ENCODE data around the gene C9orf72.
A peak's percentile ranks its signal among the peaks of the same experiment; 100 is the strongest.

Gene C9orf72

DNA sequence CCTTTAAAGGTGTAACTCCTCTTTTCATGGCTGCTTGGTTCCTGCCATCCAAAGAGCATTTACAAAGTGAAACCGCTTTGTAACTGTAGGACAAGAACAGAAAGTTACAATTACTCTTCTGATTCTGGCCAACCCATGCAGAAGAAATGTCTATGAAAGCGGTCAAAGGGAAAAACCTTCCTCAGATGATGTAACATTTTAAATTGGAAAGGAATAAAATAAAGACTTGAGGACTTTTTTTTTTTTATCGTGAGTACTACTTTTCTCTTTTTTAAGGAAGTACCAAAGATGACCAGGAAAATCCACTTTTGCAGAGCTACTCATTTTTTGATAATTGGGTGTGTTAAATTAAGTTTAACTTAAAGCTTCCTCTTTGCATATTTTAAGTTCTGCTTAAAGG is 13.0 kb upstream of the C9orf72 start:
- ChIA-PET POLR2A (no interaction called here), CTCF (no interaction called here)
- no peak for TF ChIP-seq FOXK2 (IDR thresholded peaks at IDR 0.05)
- TF ChIP-seq HDGF (IDR thresholded peaks at IDR 0.05; ENCODE audit: borderline replicate concordance), result no peak
- TF ChIP-seq NFRKB (IDR thresholded peaks at IDR 0.05), result no peak
- TF ChIP-seq FOXA1 (IDR thresholded peaks at IDR 0.05), result no peak
- TF ChIP-seq ELF4 (IDR thresholded peaks at IDR 0.05), result no peak
- TF ChIP-seq L3MBTL2 (conservative IDR thresholded peaks at IDR 0.05), result no peak
- TF ChIP-seq ZNF384 (IDR thresholded peaks at IDR 0.05), result no peak
- TF ChIP-seq FOXM1 (IDR thresholded peaks at IDR 0.05; ENCODE audit: borderline replicate concordance), result no peak
- TF ChIP-seq TARDBP (IDR thresholded peaks at IDR 0.05), result no peak
- TF ChIP-seq ARNT (IDR thresholded peaks at IDR 0.05), result no peak
- TF ChIP-seq SUZ12 (IDR thresholded peaks at IDR 0.05), result no peak
- no peak for TF ChIP-seq CTBP1 (IDR thresholded peaks at IDR 0.05; ENCODE audit: borderline replicate concordance)
- no peak for TF ChIP-seq BHLHE40 (IDR thresholded peaks at IDR 0.05; ENCODE audit: borderline replicate concordance)
- TF ChIP-seq LEF1 (IDR thresholded peaks at IDR 0.05; ENCODE audit: borderline replicate concordance), result no peak
- TF ChIP-seq, protein P1, sequence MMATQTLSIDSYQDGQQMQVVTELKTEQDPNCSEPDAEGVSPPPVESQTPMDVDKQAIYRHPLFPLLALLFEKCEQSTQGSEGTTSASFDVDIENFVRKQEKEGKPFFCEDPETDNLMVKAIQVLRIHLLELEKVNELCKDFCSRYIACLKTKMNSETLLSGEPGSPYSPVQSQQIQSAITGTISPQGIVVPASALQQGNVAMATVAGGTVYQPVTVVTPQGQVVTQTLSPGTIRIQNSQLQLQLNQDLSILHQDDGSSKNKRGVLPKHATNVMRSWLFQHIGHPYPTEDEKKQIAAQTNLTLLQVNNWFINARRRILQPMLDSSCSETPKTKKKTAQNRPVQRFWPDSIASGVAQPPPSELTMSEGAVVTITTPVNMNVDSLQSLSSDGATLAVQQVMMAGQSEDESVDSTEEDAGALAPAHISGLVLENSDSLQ (IDR thresholded peaks at IDR 0.05), result no peak
- TF ChIP-seq SP1 (IDR thresholded peaks at IDR 0.05), result no peak
- no peak for DNase-seq (ENCODE audit: extremely low spot score)

DNA sequence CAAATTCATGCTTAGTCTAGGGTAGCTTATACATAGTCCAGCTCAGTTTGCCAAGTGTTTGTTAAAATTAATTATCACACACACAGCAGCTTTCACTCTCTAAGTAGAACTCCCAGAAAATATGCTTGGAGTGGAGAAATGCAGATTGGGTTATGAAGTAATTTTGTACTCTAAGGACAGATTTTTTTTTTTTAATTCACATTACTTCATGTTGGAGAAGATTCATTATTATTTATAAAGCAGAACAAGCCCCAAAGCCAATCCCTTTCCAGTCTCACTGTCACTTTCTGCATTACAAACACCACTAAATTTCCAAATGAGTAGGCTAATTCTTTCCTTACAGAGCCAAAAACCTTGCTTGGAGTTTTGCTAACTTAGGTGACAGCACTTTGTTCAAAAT is 11.7 kb upstream of the C9orf72 start:
- DNase-seq (ENCODE audit: extremely low spot score), result no peak
- POLR2A ChIA-PET, result no interaction called here
- TF ChIP-seq FOXA1 (IDR thresholded peaks at IDR 0.05), result no peak
- CTCF ChIA-PET, result no interaction called here

DNA sequence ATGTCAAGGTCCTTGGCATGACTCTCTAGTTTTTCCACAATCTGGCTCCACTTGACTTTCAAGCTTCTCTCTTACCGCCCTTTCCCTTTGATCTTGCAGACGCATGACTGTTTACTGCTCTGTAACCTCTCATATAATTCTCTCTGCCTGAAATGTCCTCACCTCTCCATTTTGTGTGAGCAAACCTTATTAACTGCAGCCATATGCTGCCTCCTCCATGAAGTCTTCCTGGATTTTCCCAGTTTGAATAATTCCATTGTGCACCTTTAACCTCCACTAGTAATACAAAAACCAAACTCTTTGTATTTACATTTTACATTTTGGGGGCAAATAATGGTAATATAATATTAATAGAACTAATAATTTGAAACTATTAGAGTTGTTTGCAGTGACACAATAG is 9.5 kb upstream of the C9orf72 start:
- TF ChIP-seq FOXK2 (IDR thresholded peaks at IDR 0.05), result no peak
- no peak for TF ChIP-seq FOXA1 (IDR thresholded peaks at IDR 0.05)
- no peak for TF ChIP-seq ARNT (IDR thresholded peaks at IDR 0.05)
- no peak for TF ChIP-seq SUZ12 (IDR thresholded peaks at IDR 0.05)
- no peak for TF ChIP-seq L3MBTL2 (conservative IDR thresholded peaks at IDR 0.05)
- no peak for TF ChIP-seq ELF4 (IDR thresholded peaks at IDR 0.05)
- no peak for TF ChIP-seq CTBP1 (IDR thresholded peaks at IDR 0.05; ENCODE audit: borderline replicate concordance)
- TF ChIP-seq NFRKB (IDR thresholded peaks at IDR 0.05), result no peak
- TF ChIP-seq BHLHE40 (IDR thresholded peaks at IDR 0.05; ENCODE audit: borderline replicate concordance), result no peak
- no peak for TF ChIP-seq FOXM1 (IDR thresholded peaks at IDR 0.05; ENCODE audit: borderline replicate concordance)
- no peak for TF ChIP-seq TARDBP (IDR thresholded peaks at IDR 0.05)
- no peak for TF ChIP-seq ZNF384 (IDR thresholded peaks at IDR 0.05)
- TF ChIP-seq HDGF (IDR thresholded peaks at IDR 0.05; ENCODE audit: borderline replicate concordance), result no peak
- TF ChIP-seq SP1 (IDR thresholded peaks at IDR 0.05), result no peak
- TF ChIP-seq LEF1 (IDR thresholded peaks at IDR 0.05; ENCODE audit: borderline replicate concordance), result no peak
- TF ChIP-seq, protein P1 (IDR thresholded peaks at IDR 0.05), result no peak
- ChIA-PET CTCF (no interaction called here), POLR2A (no interaction called here)
- DNase-seq (ENCODE audit: extremely low spot score), result no peak

DNA sequence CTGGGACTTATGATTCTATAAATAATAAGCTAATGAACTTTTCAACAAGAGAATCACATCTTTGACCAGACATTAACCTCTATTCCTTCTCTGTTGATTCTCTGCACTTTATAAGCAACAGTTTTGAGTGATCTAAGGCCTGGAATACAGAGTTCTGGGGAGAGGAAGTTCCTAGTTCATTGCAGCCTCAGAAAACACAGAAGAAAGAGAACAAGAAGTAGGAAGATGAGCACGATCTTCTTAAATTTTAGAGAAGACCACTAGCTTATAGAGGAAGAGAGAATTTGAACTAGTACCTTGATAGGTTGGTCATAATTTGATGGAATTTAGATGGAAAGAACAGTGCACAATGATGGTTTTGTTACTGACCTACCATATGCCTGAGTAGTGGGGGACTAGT is 8.5 kb upstream of the C9orf72 start:
- CTCF ChIA-PET, result no interaction called here
- TF ChIP-seq HDGF (IDR thresholded peaks at IDR 0.05; ENCODE audit: borderline replicate concordance), result no peak
- TF ChIP-seq ELF4 (IDR thresholded peaks at IDR 0.05), result no peak
- no peak for TF ChIP-seq L3MBTL2 (conservative IDR thresholded peaks at IDR 0.05)
- no peak for TF ChIP-seq ZNF384 (IDR thresholded peaks at IDR 0.05)
- no peak for TF ChIP-seq LEF1 (IDR thresholded peaks at IDR 0.05; ENCODE audit: borderline replicate concordance)
- POLR2A ChIA-PET, result no interaction called here
- DNase-seq (ENCODE audit: extremely low spot score), result no peak

DNA sequence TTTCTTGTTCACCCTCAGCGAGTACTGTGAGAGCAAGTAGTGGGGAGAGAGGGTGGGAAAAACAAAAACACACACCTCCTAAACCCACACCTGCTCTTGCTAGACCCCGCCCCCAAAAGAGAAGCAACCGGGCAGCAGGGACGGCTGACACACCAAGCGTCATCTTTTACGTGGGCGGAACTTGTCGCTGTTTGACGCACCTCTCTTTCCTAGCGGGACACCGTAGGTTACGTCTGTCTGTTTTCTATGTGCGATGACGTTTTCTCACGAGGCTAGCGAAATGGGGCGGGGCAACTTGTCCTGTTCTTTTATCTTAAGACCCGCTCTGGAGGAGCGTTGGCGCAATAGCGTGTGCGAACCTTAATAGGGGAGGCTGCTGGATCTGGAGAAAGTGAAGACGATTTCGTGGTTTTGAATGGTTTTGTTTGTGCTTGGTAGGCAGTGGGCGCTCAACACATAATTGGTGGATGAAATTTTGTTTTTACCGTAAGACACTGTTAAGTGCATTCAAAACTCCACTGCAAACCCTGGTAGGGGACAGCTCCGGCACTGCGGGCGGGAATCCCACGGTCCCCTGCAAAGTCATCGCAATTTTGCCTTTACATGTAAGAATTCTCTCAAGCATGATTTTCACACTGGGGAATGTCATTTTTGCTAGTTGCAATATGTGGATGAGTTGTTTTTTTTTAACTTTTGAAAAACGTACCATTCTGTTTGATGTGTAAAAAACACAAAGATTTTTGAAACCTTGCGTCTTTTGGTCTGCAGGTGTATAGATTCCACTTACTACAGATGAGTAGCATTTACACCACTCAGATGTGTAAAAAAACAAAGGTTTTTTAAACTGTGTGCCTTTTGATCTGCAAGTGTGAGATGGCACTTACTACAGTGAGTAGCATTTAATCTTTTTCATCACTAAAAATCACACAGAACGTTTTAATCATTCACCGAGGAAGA is 631 bp upstream of the C9orf72 start:
- DNase-seq (ENCODE audit: extremely low spot score), result peak; percentile 87
- ChIA-PET POLR2A (interaction anchor here (0.7 kb wide), 1 partner anchor 188 kb away, joined by 3 read pairs; no protein-coding TSS in a partner anchor), CTCF (interaction anchor here (0.7 kb wide), 1 partner anchor 241 kb away, joined by 3 read pairs; no protein-coding TSS in a partner anchor)
- peak; percentile 10; the same call in 1 of the 2 replicates for TF ChIP-seq CTBP1 (IDR thresholded peaks at IDR 0.05; ENCODE audit: borderline replicate concordance)
- no peak for TF ChIP-seq LEF1 (IDR thresholded peaks at IDR 0.05; ENCODE audit: borderline replicate concordance)
- TF ChIP-seq BHLHE40 (IDR thresholded peaks at IDR 0.05; ENCODE audit: borderline replicate concordance), result no peak
- TF ChIP-seq FOXM1 (IDR thresholded peaks at IDR 0.05; ENCODE audit: borderline replicate concordance), result no peak
- TF ChIP-seq, protein P1 (IDR thresholded peaks at IDR 0.05), result peak; percentile 68
- TF ChIP-seq SUZ12 (IDR thresholded peaks at IDR 0.05), result no peak
- TF ChIP-seq L3MBTL2 (conservative IDR thresholded peaks at IDR 0.05), result peak; percentile 86
- TF ChIP-seq FOXA1 (IDR thresholded peaks at IDR 0.05), result no peak
- no peak for TF ChIP-seq FOXK2 (IDR thresholded peaks at IDR 0.05)
- peak; percentile 43; the same call in 1 of the 2 replicates for TF ChIP-seq SP1 (IDR thresholded peaks at IDR 0.05)
- no peak for TF ChIP-seq ARNT (IDR thresholded peaks at IDR 0.05)
- TF ChIP-seq TARDBP (IDR thresholded peaks at IDR 0.05), result peak; percentile 76; the same call in 1 of the 2 replicates
- no peak for TF ChIP-seq ZNF384 (IDR thresholded peaks at IDR 0.05)

DNA sequence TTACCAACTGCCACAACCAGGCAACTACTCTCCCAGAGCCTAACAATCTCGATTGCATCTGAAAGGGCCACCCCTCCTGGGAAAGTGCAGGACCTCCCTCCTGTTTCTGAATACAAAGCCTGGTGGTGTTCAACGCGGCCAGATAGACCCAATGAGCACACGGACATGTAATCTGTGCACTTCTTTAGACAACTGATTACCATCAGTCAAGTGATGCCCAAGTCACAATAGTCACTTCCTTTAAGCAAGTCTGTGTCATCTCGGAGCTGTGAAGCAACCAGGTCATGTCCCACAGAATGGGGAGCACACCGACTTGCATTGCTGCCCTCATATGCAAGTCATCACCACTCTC is 739 bp downstream of the C9orf72 start:
- CTCF ChIA-PET, result no interaction called here
- POLR2A ChIA-PET, result interaction anchor here (0.6 kb wide), 1 partner anchor 522 kb away, joined by 3 read pairs; no protein-coding TSS in a partner anchor
- DNase-seq (ENCODE audit: extremely low spot score), result peak; percentile 17
- TF ChIP-seq ZNF384 (IDR thresholded peaks at IDR 0.05) (no peak), FOXA1 (IDR thresholded peaks at IDR 0.05) (no peak), FOXM1 (IDR thresholded peaks at IDR 0.05; ENCODE audit: borderline replicate concordance) (no peak), TARDBP (IDR thresholded peaks at IDR 0.05) (no peak), CTBP1 (IDR thresholded peaks at IDR 0.05; ENCODE audit: borderline replicate concordance) (no peak), SUZ12 (IDR thresholded peaks at IDR 0.05) (no peak), NFRKB (IDR thresholded peaks at IDR 0.05) (no peak), HDGF (IDR thresholded peaks at IDR 0.05; ENCODE audit: borderline replicate concordance) (no peak), L3MBTL2 (conservative IDR thresholded peaks at IDR 0.05) (no peak), SP1 (IDR thresholded peaks at IDR 0.05) (no peak), ELF4 (IDR thresholded peaks at IDR 0.05) (no peak), FOXK2 (IDR thresholded peaks at IDR 0.05) (no peak), ARNT (IDR thresholded peaks at IDR 0.05) (no peak), LEF1 (IDR thresholded peaks at IDR 0.05; ENCODE audit: borderline replicate concordance) (no peak)
- TF ChIP-seq, protein P1 (IDR thresholded peaks at IDR 0.05), result no peak

All from HEK293T (cell line).